Measurements from ENCODE around the gene FASN.

- TF ChIP-seq CTCF (IDR thresholded peaks at IDR 0.05), result no peak
- TF ChIP-seq POLR2A (IDR thresholded peaks at IDR 0.05), result no peak
Observed at GRCh38 chr17:82080789-82081464, 17.1 kb downstream of the FASN start.
